IPS-18c (cell line): ENCODE measurements around the gene SHD.
A peak's percentile ranks its signal among the peaks of the same experiment; 100 is the strongest.
"Not testable (repeated sequence)": the region's sequence is repeated elsewhere in the genome, so short reads cannot be mapped to it uniquely, and the experiment has no call there.

Source experiments
- H3K4me3 ChIP-seq: 2 replicates; pipeline ENCODE4 v1.7.0; 2013; ENCODE audit warnings: low read depth, mild to moderate bottlenecking, low read length, moderate library complexity; ENCODE audit not compliant: insufficient read depth
- H3K9me3 ChIP-seq: one replicate; pipeline ENCODE4 v1.6.1; 2013; ENCODE audit warnings: mild to moderate bottlenecking, low read length, moderate library complexity; ENCODE audit not compliant: control insufficient read depth, insufficient read depth

The SHD gene

DNA sequence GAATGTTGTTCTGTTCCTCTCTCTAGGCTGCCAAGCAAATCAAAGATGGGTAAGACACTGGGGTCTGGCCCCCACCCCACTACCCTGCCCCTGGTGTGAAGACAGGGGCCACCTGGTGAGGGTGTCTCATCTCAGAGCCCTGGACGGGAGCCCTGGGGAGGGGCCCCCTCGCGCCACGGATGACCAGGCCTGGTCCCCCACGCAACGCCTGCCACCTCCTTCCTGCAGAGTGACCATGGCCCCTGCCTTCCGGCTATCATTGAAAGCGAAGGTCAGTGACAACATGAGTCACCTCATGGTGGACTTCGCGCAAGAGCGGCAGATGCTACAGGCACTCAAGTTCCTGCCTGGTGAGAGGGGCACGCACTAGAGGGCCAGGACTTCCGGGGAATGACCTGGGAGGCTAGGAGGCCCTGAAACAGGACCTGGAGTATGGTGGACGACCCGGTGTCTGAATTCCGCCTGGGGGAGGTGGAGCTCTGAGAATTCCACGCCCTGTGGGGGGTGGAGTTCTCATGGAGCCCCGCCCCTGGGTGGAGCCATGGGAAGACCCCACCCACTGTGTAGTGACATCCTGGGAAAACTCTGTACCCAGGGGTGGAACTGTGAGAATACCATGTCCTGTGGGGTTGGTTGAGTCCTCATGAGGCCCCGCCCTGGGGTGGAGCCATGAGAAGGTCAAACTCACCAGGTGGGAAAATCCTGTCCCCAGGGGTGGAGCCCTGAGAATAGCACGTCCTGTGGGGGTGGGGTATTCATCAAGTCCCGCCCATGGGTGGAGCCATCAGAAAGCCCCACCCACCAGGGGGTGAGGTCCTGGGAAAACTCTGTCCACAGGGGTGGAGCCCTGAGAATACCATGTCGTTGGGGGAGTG is 31.4 kb downstream of the SHD start:
- Histone ChIP-seq H3K4me3 (no peak overlapping the region), H3K9me3 (peaks cover 2% of the 10 kb centered on the region)

DNA sequence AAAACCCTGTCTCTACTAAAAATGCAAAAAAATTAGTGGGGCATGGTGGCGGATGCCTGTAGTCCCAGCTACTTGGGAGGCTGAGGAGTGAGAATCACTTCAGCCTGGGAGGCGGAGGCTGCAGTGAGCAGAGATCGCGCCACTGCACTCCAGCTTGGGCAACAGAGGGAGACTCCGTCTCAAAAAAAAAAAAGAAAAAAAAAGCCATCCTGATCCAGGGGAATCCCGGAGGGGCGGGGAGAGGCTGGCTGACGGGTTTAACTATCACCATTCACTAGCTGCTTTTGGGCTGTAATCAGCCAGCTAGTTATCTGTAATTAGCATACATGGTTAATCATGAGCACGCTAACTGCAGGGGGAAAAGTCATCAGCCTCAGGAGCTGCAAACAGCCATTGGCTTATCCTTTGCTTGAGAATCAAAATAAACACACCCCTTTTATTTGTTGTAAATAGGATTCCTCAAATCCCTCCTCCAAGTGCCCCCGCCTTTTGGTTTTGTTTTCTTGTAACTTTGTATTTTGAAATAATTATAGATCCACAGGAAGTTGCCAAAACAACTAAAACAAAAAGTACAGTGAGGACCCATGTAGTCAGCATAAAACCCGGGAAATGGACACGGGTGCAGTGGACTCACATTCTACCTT is 34.9 kb downstream of the SHD start:
- Histone ChIP-seq H3K4me3 (no peak overlapping the region), H3K9me3 (peaks cover 7% of the 10 kb centered on the region)

- Histone ChIP-seq H3K9me3 (peaks cover 9% of the 10 kb centered on the region), H3K4me3 (no peak overlapping the region)
Measured at GRCh38 chr19:4316956-4317355, 37.9 kb downstream of the SHD start.

GRCh38 chr19:4318460-4318859 is 39.4 kb downstream of the SHD start:
- Histone ChIP-seq H3K4me3 (no peak overlapping the region), H3K9me3 (peaks cover 11% of the 10 kb centered on the region)

- H3K9me3 ChIP-seq, result peaks cover 11% of the 10 kb centered on the region
Measured at GRCh38 chr19:4319067-4319718, 40.1 kb downstream of the SHD start.

GRCh38 chr19:4320419-4320818 is 41.4 kb downstream of the SHD start:
- H3K4me3 ChIP-seq, result no peak overlapping the region
- peaks cover 12% of the 10 kb centered on the region for H3K9me3 ChIP-seq

More at GRCh38 chr19:4319067-4319718, 40.1 kb downstream of the SHD start:
- no peak overlapping the region for H3K4me3 ChIP-seq

DNA sequence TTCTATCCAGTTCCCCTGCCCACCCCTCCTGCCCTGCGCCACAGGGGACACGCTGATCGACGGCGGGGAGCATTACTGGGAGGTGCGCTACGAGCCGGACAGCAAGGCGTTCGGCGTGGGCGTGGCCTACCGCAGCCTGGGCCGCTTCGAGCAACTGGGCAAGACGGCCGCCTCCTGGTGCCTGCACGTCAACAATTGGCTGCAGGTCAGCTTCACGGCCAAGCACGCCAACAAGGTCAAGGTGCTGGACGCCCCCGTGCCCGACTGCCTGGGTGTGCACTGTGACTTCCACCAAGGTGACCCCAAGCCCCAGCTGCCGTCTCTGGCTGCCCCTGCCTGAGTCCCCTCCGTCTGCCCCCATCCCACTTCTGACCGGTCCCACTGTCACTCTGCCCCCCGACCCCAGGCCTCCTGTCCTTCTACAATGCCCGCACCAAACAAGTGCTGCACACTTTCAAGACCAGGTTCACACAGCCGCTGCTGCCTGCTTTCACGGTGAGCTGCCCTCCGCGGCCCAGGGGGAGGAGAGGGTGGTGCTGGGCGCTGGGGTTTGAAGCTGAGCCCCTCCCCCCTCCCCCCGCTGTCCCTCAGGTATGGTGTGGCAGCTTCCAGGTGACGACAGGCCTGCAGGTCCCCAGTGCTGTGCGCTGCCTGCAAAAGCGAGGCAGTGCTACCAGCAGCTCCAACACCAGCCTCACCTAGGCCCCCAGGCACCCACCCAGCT is 44.0 kb downstream of the SHD start:
- Histone ChIP-seq H3K4me3 (no peak overlapping the region), H3K9me3 (peaks cover 12% of the 10 kb centered on the region)

- Histone ChIP-seq H3K4me3 (no peak overlapping the region), H3K9me3 (peaks cover 8% of the 10 kb centered on the region)
Measured at GRCh38 chr19:4323692-4324091, 44.6 kb downstream of the SHD start.

DNA sequence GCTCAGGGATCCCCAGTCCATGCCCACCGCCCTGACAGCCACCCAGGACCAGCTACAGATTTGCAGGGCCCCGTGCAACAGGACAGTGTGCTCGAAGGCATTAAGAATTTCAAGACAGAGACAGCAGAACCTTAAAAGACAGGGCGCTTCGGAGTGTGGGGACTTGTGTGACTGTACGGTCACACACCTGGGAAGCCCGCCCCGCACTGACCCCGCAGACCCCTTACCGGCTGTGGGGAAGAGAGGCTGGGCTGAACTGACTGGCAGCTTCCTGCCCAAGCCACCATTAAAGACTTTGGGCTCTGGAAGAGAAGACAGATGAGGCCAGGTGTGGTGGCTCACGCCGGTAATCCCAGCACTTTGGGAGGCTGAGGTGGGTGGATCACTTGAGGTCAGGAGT is 45.2 kb downstream of the SHD start:
- no peak overlapping the region for H3K4me3 ChIP-seq
- peaks cover 8% of the 10 kb centered on the region for H3K9me3 ChIP-seq

DNA sequence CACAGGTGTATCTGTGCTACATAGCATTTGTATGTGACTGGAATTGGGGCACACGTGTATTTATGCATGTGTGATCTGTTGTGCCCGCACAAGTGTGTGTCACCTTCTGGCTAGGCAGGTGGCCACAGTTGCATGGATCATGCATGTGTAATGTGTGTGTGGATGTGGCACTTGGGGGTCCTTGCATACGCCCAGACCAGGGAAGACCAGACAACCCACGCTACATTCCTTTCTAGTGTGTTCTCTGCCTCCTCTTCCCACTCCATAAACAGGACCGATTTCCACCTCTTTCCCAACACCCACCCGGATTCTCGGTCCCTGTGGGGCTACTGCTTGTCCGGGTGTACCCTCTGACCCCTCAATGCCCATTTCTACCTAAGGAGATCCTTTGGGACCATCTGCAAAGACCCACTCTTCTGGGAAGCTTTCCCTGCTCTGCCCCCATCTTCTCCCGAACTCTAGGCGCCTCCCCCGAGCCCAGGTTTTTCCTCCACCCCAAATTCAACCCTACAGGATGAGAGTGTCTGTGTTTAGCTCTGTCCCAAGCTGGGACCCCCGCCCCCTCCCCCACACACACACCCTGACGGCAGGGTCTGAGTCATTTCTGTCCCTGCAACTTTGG is 47.3 kb downstream of the SHD start:
- Histone ChIP-seq H3K4me3 (peak overlapping the region; percentile 59), H3K9me3 (peaks cover 6% of the 10 kb centered on the region)

- H3K9me3 ChIP-seq, result peaks cover 4% of the 10 kb centered on the region
- H3K4me3 ChIP-seq, result peak overlapping the region; percentile 59
Measured at GRCh38 chr19:4326837-4327251, 47.8 kb downstream of the SHD start.

DNA sequence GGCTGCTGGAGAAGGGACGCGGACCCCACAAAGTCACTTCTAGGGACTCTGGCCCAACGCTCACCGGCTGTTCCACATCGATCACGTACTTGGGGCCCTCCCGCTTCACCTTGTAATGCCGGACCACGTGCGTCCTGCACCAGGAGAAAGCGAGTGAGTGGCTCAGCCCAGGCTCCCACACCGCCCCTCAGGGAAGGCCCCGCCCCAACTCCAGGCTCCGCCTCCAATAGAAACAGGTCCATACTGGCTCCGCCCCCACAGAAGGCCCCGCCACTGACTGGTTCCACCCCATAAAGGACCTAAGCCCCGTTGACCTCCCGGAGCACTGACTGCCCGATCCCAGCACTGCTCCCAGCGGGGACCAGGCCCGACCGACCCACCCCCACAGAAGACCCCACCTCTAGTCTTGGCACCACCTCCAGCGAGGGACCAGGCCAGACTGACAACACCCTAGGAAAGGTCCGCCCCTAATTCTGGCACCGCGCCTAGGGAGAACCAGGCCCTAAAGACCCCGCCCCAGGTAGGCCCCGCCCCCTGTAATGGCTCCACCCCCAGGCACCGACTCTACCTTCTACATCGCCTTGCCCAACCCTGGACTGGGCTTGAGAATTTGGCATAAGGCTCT is 48.3 kb downstream of the SHD start:
- H3K9me3 ChIP-seq, result peaks cover 2% of the 10 kb centered on the region
- peak overlapping the region; percentile 59 for H3K4me3 ChIP-seq

GRCh38 chr19:4327877-4328242 is 48.8 kb downstream of the SHD start:
- peaks cover 2% of the 10 kb centered on the region for H3K9me3 ChIP-seq
- peak overlapping the region; percentile 59 for H3K4me3 ChIP-seq

DNA sequence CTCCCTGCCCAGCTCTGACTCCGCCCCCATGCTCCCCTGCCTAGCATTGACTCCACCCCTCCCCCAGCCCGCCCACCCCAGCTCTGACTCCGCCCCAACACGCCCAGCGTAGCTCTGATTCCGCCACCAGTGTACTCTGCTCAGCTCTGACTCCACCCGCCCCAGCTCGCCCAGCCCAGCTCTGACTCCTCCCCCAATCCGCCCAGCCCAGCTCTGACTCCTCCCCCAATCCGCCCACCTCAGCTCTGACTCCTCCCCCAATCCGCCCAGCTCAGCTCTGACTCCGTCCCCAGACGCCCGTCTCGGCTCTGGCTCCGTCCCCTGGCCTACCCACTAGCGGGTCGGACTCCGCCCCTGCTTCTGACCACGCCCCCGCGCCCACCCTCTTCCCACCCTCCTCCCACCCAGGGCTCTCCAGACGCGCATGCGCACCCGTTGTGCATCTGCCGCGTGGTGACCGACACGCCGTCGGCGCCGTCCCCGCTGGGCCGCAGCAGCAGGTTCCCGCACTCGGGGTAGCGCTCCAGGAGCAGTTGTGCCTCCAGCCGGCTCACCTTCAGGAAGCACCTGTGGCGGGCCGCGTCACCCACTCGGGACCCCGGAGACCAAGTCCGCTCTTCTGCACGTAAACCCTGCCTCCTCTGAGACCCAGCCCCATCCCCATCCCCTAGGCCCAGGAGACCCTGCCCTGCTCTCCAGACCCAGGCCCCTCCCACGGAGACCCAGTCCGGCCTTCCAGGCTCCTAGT is 49.4 kb downstream of the SHD start:
- H3K9me3 ChIP-seq, result peaks cover 2% of the 10 kb centered on the region
- peak overlapping the region; percentile 91 for H3K4me3 ChIP-seq

- peak overlapping the region; percentile 91 for H3K4me3 ChIP-seq
- not testable (repeated sequence) for H3K9me3 ChIP-seq
Measured at GRCh38 chr19:4328991-4329681, 50.1 kb downstream of the SHD start.
